Epidermal melanocyte (primary cell): ENCODE data around the gene PLPPR1.

Experiments
- DNase-seq: peaks from one replicate; pipeline ENCODE4 v3.0.0; 2011; ENCODE audit warnings: low spot score; ENCODE audit not compliant: insufficient read length

PLPPR1 gene

GRCh38 chr9:101047848-101048397, 19.4 kb downstream of the PLPPR1 start:
- no peak for DNase-seq

DNA sequence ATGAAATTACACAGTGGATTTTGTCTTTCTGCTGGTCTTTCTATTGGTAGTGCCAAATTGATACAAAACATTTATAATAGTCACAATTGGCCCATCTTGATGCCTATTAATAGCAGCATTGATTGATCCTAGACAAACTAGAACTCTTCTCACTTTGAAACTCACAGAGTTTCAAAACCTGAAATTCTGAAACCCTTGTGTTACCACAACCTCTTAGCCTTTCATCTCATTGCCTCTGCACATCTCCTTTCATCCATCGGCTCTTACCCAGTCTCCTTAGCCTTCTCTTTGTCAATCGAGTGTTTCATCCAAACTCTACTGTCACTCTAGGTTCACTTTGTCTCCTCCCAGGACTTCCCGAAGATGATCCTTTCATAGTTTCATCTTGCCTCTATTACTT, 22.1 kb downstream of the PLPPR1 start:
- DNase-seq = no peak

DNA sequence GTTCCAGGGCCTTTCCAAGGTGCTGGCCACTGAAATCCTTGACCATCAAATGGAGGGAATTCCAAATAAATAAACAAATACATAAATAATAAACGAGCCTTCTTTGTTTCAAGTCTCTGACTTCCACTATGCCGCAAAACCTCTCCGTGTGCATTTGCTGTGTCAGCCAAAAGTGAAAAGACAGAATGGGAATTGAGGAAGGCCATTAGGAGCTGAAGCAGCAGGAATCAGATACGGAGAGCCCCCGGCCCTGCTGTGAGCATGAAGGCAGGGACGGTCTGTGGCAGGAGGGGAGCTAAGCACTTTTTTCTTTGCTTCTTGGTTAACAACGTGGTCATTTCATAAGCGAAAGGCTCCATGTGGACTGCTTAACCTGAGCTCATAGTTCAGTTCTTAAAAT, 26.1 kb downstream of the PLPPR1 start:
- no peak for DNase-seq

DNA sequence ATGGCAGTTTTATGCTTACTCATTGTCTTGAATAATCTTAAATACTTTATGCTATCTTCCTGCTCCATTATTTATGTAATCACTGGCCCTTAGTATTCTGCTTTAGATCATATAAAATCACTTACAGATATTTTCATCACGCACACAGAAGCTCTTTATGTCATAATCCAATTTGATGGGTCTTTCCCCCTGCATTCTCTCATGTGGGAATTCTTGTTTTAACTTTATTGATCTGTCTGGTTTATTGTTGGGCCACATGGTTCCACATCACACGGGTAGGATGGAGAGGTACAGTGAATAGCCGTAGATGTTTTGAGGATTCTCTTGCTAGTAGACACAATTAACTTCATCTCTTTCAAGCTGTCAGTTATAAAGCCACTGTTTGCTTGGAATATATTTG, 27.0 kb downstream of the PLPPR1 start:
- DNase-seq = no peak

GRCh38 chr9:101062686-101063085, 34.2 kb downstream of the PLPPR1 start:
- no peak for DNase-seq

DNA sequence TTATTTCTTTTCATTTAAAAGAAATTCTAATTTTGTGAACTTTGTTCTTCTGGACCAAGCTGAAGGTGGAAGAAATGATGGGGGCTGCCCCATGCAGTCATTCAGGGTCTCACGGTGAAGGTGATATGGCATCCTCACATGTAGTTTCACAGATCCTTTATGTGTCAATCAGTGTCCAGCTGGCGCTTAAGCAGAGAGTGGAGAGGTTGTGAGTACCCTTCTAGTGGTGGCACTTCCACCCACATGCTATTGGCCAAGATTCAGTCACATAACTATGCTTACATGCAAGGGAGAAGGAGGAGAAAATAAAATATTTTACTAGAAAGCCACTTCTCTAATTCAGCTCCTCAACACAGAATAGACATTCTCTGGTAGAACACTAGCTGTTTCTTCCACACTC, 34.7 kb downstream of the PLPPR1 start:
- DNase-seq = no peak

- no peak for DNase-seq
Measured at GRCh38 chr9:101064206-101064605, 35.7 kb downstream of the PLPPR1 start.

DNA sequence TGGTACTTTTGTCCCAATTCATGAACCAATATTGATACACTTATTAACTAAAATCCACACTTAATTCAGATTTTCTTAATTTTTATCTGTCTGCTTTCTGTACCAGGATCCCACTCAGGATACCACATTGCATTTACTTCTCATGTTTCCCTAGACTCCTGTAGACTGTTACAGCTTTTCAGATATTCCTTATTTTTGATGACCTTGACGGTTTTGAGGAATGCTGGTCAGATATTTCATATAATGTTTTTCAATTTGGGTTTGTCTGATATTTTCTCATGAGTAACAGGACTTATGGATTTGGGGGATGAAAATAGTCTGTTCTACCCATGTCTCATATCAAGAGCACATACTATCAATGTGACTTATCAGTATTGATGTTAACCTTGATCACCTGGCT, 37.4 kb downstream of the PLPPR1 start:
- no peak for DNase-seq

- DNase-seq = no peak
Measured at GRCh38 chr9:101068696-101069095, 40.2 kb downstream of the PLPPR1 start.

DNA sequence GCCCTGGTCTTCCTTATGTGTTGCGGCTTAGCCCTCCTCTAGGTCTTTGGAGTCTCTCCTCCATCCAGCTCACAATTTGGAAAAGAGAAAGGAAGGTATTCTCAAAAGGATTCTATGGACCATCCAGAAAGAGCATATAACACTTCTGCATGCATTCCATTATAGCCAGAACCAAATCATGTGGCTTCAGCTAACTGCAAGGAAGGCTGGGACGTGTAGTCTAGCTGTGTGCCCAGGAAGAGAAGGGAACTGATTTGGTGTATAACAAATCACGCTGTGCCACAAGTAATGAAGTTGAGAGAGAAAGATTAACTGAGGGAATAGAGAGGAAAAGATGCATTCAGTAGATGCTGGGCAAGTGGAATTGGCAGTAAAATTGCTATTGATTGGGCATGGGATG, 43.7 kb downstream of the PLPPR1 start:
- DNase-seq = no peak

DNA sequence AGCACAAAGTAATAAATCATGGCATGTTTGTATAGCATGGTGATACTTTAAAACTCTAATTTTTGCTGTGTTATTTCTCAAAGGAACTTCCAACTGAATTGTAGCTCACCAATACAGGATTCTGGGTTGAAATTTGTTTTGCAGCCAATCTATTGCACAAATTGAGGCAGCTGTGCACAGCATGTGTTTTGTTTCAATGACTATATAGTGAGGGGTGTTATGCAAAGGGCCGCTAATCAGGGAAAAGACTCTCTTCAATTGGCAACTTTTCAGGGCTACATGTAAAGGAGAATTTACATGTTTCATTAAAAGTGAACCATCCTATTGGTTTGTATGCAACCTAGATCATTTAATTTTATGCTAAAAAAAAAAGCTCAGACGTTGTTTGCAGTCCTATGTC, 44.6 kb downstream of the PLPPR1 start:
- DNase-seq = no peak

DNA sequence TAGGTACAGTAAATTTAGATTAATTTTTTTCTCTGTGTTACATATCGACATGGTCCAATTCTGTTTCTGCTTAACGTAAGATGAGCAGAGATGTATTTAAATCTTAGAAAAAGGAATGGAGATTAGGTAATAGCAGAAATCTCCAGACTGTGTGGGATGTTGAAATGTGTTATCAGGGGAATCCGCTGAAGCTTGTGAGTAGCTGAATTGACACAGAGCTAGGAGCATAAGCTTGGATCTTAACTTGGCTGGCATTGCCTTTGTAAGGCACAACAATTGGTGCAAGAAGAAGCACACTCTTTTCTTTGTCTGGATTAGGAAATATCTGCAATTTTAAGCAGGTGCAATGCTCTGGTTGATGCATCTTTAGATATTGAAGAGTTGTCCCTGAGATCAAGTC, 53.1 kb downstream of the PLPPR1 start:
- no peak for DNase-seq

- no peak for DNase-seq
Measured at GRCh38 chr9:101083448-101084202, 55.1 kb downstream of the PLPPR1 start.

- no peak for DNase-seq
Measured at GRCh38 chr9:101087426-101087825, 58.9 kb downstream of the PLPPR1 start.

DNA sequence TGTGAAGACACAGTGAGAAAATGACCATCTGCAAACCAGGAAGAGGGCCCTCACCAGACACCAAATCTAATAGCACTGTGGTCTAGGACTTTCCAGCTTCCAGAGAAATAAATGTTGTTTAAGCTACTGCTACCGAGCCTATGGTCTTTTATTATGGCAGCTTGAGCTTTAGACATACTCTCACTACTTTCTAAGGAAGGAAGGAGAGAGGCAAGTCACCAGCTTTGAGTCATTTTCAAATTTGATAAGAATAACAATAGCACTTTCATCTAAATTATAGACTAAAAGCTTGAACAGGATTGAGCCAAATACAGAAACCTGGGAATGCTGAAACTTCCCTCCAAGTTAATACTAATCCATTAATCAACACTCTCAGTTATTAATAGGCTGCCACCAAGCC, 64.4 kb downstream of the PLPPR1 start:
- DNase-seq = no peak

DNA sequence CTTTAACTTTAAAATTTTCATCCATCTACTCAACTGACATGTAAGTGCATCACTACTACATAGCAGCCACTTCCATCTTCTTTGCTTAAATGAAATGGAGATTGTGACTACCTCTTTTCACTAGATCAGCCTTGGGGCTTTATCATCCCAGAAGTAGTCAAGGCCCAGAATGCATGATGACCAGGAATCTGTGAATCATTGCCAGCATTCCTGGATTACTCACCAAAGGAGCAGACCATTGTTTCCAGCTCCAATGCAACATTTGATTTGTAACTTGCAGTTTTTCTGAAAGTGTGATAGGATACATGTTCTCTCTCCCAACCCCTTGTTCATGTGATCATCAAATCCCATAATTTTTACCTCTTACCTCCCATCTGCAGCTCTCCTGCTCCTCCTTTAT, 65.1 kb downstream of the PLPPR1 start:
- DNase-seq = no peak

GRCh38 chr9:101094686-101095085, 66.2 kb downstream of the PLPPR1 start:
- no peak for DNase-seq

- DNase-seq = no peak
Measured at GRCh38 chr9:101097210-101097609, 68.7 kb downstream of the PLPPR1 start.

DNA sequence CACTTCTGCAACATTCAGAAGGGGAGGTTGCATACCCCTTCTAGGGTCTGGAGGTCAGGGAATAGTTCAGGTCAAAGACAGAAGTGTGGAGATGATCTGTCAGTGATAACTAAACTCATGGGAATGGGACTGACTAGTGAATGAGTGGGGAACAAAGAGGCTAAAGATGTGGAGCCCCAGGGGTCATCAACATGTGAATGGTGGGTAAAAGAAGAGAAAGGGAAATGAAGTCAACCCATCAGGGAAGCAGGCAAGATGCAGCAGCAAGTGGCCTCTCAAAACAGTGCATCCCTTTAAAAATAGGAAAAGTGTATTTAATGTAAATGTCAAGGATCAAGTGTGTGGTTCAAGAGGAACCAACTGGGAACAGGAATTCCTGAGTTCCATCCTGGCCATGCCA, 69.9 kb downstream of the PLPPR1 start:
- no peak for DNase-seq

DNA sequence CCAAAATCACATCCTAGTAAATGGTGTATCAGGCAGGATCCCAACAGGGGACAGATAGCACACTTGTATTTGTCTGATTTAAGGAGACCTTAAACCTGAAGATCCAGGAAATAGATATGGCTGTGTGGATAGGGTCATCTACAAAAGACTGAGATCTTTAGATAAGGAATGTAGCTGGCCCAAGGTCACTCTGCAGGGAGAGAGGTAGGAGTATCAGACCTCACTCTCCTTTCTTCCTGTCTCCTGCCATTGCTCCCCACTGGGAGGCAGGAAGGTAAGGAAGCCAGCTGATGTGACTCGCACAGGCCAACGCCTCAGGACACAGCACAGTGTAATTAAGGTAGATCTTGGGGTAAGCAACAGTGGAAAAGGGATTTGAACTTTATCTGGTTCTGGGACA, 85.8 kb downstream of the PLPPR1 start:
- no peak for DNase-seq

- DNase-seq = no peak
Measured at GRCh38 chr9:101115102-101115501, 86.6 kb downstream of the PLPPR1 start.

- DNase-seq = no peak
Measured at GRCh38 chr9:101117161-101117560, 88.6 kb downstream of the PLPPR1 start.

GRCh38 chr9:101119206-101119819, 90.8 kb downstream of the PLPPR1 start:
- no peak for DNase-seq
